ENCODE measurements around the gene AVL9. TPM values are rescaled to one million over a fixed set of nuclear protein-coding genes. Genes with fewer than 3 reads are reported as not detected.

AVL9 gene
- polyA plus RNA-seq, 1 donor from 2014 or later: 9.5 TPM

DNA sequence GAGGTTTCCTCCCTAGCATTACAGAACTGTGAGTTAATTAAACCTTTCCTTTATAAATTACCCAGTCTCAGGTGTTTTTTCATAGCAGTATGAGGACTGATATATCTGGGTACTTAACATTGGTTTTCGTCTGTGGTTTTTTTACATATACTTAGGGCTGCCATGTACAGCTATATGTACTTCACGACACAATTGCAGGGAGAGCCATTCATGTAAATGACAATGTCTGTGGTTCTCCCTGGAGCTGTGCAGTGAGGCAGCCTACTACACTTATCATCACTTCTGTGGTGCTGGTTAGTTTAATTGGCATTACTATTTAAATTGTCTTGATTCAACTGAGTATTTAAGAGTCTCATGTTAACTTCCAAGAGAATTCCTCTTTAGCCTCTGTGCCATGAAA lies 40.7 kb downstream of the AVL9 start:
- no peaks in the 10 kb centered on the region for H3K9me3 Mint-ChIP-seq
- H3K4me1 Mint-ChIP-seq: peaks cover 3 to 27% (median 25%) of the 10 kb centered on the region in 3 donors
- H3K36me3 Mint-ChIP-seq: peaks cover 5% of the 10 kb centered on the region
- H3K27me3 Mint-ChIP-seq: no peaks in the 10 kb centered on the region
- H3K27ac Mint-ChIP-seq: no peak overlapping the region
- H3K4me3 Mint-ChIP-seq: no peak overlapping the region

DNA sequence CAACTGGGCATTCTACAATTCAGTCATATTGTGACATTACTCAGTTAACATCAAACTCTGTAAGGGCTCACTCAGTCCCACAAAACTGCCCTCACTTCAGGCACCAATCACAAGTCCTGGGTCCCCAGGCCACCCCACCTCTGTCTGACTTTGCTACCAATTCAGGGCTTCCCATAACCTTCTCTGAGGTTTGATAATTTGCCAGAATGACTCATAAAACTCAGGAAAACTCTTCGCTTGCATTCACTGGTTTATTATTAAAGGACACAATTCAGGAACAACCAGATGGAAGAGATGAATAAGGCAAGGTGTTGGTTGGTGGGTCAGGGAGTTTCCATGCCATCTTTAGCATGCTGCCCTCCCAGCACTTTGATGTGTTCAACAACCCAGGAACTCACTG lies 41.3 kb downstream of the AVL9 start:
- Mint-ChIP-seq H3K27ac (no peak overlapping the region), H3K4me1 (peaks cover 3 to 27% (median 25%) of the 10 kb centered on the region in 3 donors), H3K27me3 (no peaks in the 10 kb centered on the region), H3K36me3 (peaks cover 5% of the 10 kb centered on the region), H3K9me3 (no peaks in the 10 kb centered on the region), H3K4me3 (no peak overlapping the region)

DNA sequence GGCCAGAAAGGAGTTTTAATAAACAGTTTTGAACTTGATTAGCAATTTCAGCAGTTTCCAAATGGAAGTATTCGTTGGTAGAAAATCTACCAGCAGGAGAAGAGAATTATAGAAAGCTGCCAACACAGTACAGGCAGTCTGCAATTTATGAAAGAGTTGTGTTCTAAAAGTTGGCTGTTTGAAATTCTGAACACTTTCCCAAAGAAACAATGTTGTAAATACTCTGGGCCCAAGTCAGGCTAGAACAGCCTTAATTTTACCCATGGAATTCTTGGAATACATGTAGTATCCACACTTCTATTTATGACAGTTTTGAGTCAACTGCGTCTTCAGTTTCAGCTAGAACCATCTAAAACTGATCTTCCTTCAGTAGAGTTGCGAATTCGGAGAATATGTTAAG lies 42.5 kb downstream of the AVL9 start:
- Mint-ChIP-seq H3K4me3 (no peak overlapping the region), H3K36me3 (peaks cover 3% of the 10 kb centered on the region), H3K27ac (no peak overlapping the region), H3K27me3 (no peaks in the 10 kb centered on the region), H3K4me1 (peaks cover 3 to 27% (median 24%) of the 10 kb centered on the region in 3 donors), H3K9me3 (no peaks in the 10 kb centered on the region)

DNA sequence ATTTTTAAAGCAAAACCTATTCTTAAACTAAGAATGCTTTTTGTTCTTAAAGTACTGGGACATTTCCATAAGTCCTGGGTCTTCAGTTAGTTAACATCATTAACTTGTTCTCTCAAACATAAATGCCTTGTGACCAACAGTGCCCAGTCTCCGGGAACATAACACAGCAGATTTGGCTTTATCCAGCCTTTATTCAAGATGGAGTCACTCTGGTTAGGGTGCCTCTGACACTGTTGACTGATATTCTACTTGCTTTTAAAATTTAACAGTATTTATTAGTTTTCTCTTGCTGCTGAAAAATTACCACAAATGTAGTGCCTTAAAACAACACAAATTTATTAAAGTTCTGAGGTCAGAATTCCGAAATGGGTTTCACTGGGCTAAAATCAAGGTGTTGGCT lies 44.1 kb downstream of the AVL9 start:
- H3K4me3 Mint-ChIP-seq: no peak overlapping the region
- H3K27me3 Mint-ChIP-seq: no peaks in the 10 kb centered on the region
- no peak overlapping the region for H3K27ac Mint-ChIP-seq
- peaks cover 0 to 26% (median 22%) of the 10 kb centered on the region in 3 donors for H3K4me1 Mint-ChIP-seq
- H3K9me3 Mint-ChIP-seq: no peaks in the 10 kb centered on the region
- H3K36me3 Mint-ChIP-seq: peaks cover 6% of the 10 kb centered on the region

DNA sequence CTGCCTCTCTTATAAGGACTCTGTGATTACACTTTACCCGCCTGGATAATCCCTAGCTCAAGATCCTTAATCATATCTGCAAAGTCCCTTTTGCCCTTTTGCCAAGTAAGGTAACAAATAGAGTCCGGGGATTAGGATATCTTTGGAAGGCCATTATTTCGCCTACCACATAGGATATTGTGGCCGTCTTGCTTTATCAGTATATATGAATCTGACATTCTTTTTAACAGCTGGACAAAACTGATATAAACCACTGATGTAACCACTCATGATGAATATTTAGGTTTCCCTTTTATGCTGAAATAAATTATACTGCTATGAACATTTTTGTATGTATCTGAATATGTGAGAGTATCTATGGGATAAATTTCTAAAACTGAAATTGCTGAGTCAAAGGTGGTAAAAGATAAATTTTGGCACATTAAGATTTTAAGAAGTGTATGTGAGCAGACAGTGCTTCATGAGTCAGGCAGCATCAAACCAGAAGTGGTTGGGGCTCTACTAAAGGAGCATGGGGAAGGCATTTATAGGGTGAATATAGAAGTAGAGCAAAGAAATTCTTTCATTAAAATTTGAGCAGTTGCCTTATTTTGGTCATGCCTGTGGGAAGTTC lies 44.7 kb downstream of the AVL9 start:
- no peaks in the 10 kb centered on the region for H3K27me3 Mint-ChIP-seq
- H3K9me3 Mint-ChIP-seq: no peaks in the 10 kb centered on the region
- H3K4me3 Mint-ChIP-seq: no peak overlapping the region
- H3K4me1 Mint-ChIP-seq: peaks cover 0 to 29% (median 21%) of the 10 kb centered on the region in 3 donors
- H3K27ac Mint-ChIP-seq: no peak overlapping the region
- peaks cover 6% of the 10 kb centered on the region for H3K36me3 Mint-ChIP-seq

DNA sequence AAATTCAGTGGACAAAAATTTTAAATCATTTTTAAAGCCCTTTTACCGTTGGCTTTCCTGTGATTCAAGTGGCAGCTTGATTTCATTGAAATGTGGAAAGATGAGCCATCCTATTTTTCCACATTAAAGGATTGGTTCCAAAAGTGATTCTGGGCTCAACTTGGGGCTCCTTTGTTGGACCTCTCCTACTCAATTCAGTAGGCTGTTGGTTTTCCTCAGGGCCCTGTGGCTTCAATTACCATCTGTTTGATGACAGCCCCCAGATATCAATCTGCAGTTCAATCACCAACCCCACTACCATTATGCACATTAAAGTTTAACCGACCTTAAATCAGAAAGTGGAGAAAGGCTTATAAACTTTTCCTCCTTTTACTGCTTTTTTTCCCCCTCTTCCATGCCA lies 47.3 kb downstream of the AVL9 start:
- H3K36me3 Mint-ChIP-seq: peaks cover 6% of the 10 kb centered on the region
- H3K4me1 Mint-ChIP-seq: peaks cover 0 to 18% (median 9%) of the 10 kb centered on the region in 3 donors
- H3K27ac Mint-ChIP-seq: no peak overlapping the region
- no peak overlapping the region for H3K4me3 Mint-ChIP-seq
- H3K9me3 Mint-ChIP-seq: no peaks in the 10 kb centered on the region
- H3K27me3 Mint-ChIP-seq: no peaks in the 10 kb centered on the region

DNA sequence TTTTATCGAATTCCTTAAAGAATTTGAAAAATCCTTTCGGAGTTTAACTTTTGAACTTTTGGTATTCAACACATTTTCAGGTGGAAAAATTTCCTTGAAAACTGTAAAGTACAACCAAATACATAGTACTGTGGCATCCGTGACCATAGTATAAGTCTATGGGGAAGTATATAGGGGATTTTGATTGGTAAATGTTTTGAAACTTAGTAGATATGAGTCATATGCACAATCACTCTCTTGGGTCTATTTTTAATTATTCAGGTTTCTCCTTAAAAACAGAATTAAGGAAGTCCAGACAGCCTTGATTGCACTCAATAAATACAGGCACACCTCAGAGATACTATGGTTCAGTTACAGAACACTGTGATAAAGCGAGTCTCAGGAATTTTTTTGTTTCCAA lies 64.2 kb downstream of the AVL9 start:
- no peaks in the 10 kb centered on the region for H3K27me3 Mint-ChIP-seq
- H3K36me3 Mint-ChIP-seq: peaks cover 1% of the 10 kb centered on the region
- no peak overlapping the region for H3K4me3 Mint-ChIP-seq
- H3K4me1 Mint-ChIP-seq: no peaks in the 10 kb centered on the region
- no peaks in the 10 kb centered on the region for H3K9me3 Mint-ChIP-seq
- no peak overlapping the region for H3K27ac Mint-ChIP-seq

DNA sequence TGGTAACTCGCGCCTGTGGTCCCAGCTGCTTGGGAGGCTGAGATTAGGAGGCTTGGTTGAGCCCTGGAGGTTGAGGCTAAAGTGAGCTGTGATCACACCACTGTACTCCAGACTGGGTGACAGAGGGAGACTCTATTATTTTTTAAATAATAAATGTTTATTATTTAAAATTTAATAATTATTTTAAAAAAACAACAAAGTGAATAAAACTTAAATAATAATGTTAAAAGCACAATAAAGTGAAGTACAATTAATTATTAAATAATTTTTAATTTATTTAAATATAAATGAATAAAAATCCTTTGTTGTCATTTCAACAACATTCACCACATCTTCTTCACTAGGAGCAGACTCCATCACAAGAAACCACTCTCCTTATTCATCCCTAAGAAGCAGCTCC lies 64.8 kb downstream of the AVL9 start:
- H3K4me3 Mint-ChIP-seq: no peak overlapping the region
- H3K27ac Mint-ChIP-seq: no peak overlapping the region
- no peaks in the 10 kb centered on the region for H3K27me3 Mint-ChIP-seq
- H3K4me1 Mint-ChIP-seq: peaks cover 0 to 2% (median 0%) of the 10 kb centered on the region in 3 donors
- H3K9me3 Mint-ChIP-seq: no peaks in the 10 kb centered on the region
- H3K36me3 Mint-ChIP-seq: peaks cover 1% of the 10 kb centered on the region

DNA sequence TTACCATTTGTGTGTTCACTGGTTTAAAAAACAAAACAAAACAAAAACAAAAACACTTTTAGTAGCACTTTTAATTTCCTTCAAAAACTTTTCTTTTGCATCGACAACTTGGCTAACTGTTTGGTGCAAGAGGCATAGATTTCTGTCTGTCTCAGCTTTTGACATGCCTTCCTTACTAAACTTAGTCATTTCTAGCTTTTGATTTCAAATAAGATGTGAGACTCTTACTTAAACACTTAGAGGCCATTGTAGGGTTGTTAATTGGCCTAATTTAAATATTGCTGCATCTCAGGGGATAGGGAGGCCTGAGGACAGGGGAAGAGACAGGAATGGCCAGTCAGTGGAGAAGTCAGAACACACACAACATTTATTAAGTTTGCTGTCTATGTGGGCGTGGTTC lies 66.3 kb downstream of the AVL9 start:
- peaks cover 9% of the 10 kb centered on the region for H3K36me3 Mint-ChIP-seq
- H3K4me3 Mint-ChIP-seq: no peak overlapping the region
- no peaks in the 10 kb centered on the region for H3K27me3 Mint-ChIP-seq
- H3K4me1 Mint-ChIP-seq: peaks cover 0 to 2% (median 0%) of the 10 kb centered on the region in 3 donors
- no peaks in the 10 kb centered on the region for H3K9me3 Mint-ChIP-seq
- H3K27ac Mint-ChIP-seq: no peak overlapping the region

DNA sequence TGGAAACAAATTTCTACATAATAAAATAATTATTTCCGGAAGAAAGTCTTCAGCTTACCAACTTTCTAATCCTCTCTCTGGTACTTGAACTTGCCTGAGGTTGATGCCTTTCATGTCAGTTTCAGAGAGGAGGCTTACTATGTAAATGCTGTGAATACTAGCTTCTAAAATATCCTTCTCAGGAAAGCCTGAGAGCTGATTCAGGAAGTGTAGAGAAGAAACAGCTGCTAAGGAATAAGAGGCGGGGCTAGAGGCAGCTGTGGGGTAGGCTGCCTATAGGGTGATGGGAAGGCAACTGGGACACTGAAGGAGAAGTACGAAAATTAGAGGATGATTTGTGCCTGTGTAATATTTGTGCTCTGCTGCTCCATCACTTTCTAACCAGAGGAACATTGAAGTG lies 69.3 kb downstream of the AVL9 start:
- Mint-ChIP-seq H3K36me3 (peaks cover 8% of the 10 kb centered on the region), H3K27me3 (no peaks in the 10 kb centered on the region), H3K27ac (no peak overlapping the region), H3K9me3 (no peaks in the 10 kb centered on the region), H3K4me3 (no peak overlapping the region), H3K4me1 (peaks cover 0 to 2% (median 0%) of the 10 kb centered on the region in 3 donors)

DNA sequence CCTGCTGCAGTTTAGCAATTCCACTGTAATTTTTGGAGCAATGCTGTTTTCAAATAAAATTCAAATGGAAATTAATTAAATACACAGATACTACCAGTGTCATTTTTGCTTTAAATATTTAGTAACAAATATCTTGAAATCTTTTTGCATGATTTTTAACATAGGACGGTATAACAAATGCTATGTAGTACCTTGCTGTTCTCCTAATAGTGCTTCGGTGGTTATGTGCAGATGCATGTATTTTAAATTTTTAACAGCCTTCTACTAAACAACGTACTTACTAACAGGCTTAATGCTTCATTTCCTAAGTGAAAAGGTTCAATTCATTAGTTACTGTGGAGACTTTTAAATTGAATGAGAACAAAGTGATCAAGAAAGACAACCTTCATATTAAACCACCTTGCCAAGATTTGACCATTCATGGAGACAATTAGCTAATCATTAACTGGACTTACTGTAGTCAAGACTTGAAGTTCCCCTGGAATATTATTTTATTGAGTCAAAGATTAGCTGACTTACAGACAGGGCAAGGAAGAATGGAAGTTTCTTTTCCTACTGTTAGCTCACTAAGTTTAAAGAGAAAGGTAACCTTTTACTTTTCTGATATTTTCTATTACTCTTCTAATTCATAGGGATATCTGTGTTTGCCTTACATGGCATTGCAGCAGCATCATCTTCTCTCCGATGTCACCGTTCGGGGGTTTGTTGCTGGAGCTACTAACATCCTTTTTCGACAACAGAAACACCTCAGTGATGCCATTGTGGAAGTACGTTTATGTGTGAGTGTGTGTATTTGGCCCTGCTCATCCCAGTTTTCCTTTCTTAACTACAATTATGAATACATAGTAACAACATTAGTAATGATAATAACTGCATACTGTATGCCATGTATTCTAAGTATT lies 74.3 kb downstream of the AVL9 start:
- Mint-ChIP-seq H3K9me3 (no peaks in the 10 kb centered on the region), H3K36me3 (peaks cover 8% of the 10 kb centered on the region), H3K27me3 (no peaks in the 10 kb centered on the region), H3K27ac (peak overlapping the region in 1 of 3 donors; percentile 35), H3K4me1 (peaks cover 0 to under 1% (median 0%) of the 10 kb centered on the region in 3 donors), H3K4me3 (no peak overlapping the region)

DNA sequence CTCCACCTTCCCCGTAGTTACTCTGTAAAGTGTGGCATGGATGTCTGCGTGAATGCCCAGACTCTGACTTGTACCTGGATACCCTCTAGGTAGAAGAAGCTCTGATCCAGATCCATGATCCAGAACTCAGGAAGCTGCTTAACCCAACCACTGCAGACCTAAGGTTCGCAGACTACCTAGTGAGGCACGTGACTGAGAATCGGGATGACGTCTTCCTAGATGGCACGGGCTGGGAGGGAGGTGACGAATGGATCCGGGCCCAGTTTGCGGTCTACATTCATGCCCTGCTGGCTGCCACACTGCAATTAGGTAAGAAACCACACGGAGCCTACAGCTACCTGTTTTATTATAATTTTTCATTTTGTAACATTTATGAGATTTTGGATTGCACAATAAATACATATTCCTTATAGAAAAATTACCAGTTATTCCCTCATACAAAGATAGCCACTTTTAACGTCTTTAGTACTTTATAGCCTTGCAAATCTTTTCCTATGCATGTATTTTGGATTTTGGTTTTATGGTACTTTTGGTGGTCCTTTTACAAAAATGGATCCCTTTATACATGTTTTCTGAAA lies 77.9 kb downstream of the AVL9 start:
- H3K27me3 Mint-ChIP-seq: no peaks in the 10 kb centered on the region
- no peaks in the 10 kb centered on the region for H3K9me3 Mint-ChIP-seq
- H3K36me3 Mint-ChIP-seq: peaks cover 3% of the 10 kb centered on the region
- no peak overlapping the region for H3K4me3 Mint-ChIP-seq
- H3K27ac Mint-ChIP-seq: no peak overlapping the region
- no peaks in the 10 kb centered on the region for H3K4me1 Mint-ChIP-seq

DNA sequence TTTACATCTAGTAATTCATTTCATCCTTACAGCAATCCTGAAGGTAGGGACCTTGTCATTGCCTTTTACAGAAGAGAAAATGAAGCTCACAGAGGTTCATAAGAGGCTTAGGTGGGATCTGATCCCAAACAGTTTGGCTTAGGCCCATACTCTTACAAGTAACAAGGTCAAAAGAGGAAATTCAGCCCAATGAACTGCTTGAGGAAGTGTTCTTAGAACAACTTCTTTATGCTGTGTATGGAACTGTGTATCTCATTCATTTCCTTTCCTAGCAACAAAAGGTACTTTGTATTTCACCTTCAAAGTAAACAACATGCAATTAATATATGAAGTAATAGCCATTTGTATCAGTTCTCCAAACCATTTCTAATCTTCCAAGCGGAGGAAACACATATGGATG lies 79.3 kb downstream of the AVL9 start:
- Mint-ChIP-seq H3K27ac (no peak overlapping the region), H3K36me3 (peaks cover 5% of the 10 kb centered on the region), H3K27me3 (no peaks in the 10 kb centered on the region)

DNA sequence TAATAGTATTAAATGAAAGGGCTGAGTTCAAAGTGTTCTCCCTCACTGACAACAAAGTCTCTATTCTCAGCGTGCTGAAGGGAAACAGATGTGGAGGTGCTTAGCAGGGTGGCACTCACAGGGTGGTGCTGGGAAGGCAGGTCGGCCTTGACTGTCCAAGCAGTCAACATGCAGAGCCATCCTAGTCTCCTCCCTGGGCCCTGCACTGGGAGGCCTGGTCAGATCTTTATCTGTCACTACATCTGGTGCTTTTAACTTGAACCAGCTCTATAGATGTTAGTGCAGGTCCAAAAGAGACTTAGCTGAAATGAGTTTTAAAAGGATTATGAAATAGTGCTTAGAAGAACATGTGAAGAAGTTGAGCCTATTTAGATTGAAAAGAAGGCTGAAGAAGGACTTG lies 82.1 kb downstream of the AVL9 start:
- Mint-ChIP-seq H3K9me3 (no peaks in the 10 kb centered on the region), H3K27me3 (no peaks in the 10 kb centered on the region), H3K27ac (no peak overlapping the region), H3K4me3 (peak overlapping the region in 1 of 4 donors; percentile 22), H3K4me1 (no peaks in the 10 kb centered on the region), H3K36me3 (peaks cover 7% of the 10 kb centered on the region)

More for the DNA sequence above, 79.3 kb downstream of the AVL9 start:
- Mint-ChIP-seq H3K9me3 (no peaks in the 10 kb centered on the region), H3K4me3 (no peak overlapping the region), H3K4me1 (no peaks in the 10 kb centered on the region)

DNA sequence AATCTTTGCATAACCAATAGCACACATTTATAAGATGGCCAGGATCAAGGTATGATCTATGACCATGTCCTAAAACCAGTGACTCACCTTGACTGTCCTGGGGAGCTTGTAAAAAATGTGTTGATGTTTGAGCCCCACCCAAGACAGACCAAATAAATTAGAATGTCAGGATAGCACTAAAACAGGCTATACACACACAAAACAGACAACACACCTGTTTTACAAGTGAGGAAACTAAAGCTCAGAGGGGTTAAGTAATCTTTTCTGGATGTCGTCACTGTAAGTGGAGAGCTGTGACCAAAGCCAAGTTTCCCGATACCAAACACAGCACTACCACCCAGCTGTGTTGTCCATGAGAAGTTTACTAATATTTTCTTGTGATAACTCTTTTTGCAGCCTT lies 84.5 kb downstream of the AVL9 start:
- H3K27ac Mint-ChIP-seq: no peak overlapping the region
- peaks cover 7% of the 10 kb centered on the region for H3K36me3 Mint-ChIP-seq
- H3K4me1 Mint-ChIP-seq: no peaks in the 10 kb centered on the region
- H3K9me3 Mint-ChIP-seq: no peaks in the 10 kb centered on the region
- H3K27me3 Mint-ChIP-seq: no peaks in the 10 kb centered on the region
- H3K4me3 Mint-ChIP-seq: no peak overlapping the region

Data from IgD-negative memory B cell (primary cell).